ENCODE data around the gene ZNF470.

Gene ZNF470

DNA sequence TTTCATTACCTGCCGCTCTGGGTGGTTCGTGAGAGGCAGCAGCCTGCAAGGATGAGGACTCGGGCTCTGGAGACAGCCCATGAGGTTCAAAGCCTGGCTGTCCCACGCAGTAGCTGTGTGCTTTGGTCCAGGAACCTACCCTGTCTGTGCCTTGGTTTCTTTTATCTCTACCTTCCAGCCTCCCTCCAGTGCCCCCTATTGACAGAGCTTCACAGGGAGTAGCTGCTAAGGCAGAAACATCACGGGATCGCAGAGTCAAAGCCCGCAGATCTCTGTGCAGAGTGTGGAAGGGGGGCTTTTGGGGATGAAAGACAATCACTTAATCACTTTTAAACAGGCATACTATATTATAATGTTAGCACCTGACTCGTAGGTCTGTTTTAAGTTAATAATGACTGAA, 44.0 kb downstream of the ZNF470 start:
- DNase-seq, result no peak

GRCh38 chr19:56612737-56613136, 45.5 kb downstream of the ZNF470 start:
- DNase-seq, result no peak

- no peak for DNase-seq
Observed at GRCh38 chr19:56613639-56614038, 46.4 kb downstream of the ZNF470 start.

DNA sequence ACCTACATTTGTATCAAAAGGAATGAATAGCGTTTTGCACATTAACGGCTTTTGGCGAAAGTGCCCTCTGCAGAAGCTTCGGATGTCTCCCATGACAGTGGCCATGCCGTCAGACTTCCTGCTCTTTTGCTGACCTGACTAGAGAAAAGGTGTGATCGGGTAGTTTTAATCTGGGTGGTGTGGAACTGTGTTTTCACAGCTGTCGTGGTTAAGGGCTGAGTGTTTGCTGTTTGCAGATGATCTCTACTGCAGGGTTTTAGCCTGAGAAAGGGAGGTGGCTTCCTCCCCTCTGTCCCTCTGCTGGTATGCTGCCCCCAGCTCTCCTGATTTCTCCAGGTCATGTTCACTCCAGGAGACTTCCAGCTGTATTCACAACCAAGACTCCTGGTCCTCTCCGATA, 50.3 kb downstream of the ZNF470 start:
- DNase-seq, result no peak

- DNase-seq, result no peak
Observed at GRCh38 chr19:56619121-56619520, 51.9 kb downstream of the ZNF470 start.

DNA sequence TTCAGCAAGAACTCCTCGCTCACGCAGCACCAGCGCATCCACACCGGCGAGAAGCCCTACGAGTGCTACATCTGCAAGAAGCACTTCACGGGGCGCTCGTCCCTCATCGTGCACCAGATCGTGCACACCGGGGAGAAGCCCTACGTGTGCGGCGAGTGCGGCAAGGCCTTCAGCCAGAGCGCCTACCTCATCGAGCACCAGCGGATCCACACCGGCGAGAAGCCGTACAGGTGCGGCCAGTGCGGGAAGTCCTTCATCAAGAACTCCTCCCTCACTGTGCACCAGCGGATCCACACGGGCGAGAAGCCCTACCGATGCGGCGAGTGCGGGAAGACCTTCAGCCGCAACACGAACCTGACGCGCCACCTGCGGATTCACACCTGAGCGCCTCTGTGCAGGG, 55.1 kb downstream of the ZNF470 start:
- no peak for DNase-seq

- no peak for DNase-seq
Observed at GRCh38 chr19:56623006-56623405, 55.7 kb downstream of the ZNF470 start.

DNA sequence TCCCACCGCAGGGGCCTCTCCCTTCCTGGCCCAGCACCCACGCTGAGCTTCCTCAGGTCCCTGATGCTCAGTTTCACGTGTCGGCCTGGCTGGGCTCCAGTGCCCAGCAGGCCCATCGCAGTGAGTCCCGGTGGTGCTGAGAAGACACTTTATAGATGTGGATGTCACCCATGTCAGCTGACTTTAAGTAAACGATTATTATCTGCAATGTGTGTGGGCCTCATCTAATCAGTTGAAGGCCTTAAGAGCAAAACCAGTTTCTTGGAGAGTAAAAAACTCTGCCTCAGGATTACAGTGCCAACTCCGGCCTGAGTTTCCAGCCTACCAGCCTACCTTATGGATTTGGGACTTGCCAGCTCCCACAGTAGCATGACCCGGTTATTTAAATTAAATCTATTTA, 58.4 kb downstream of the ZNF470 start:
- DNase-seq, result no peak

DNA sequence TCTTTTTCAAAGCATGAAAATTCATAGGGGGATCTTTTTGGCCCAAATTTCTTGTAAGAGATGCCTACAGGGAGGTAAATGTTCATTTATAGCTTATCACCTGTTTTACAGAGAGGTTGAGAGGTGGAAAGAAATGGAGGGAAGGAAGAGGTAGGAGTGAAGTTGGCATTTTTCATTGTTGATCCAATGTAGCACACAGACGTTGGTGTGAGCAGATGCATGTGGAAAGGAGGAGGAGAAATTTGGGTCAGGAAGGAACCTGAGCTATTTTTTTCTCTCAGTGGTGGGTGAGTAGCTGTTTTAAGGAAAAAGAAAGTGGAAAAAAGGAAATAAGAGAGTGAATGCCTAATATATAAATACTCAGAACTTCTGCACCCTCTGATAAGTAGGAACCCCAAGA, 65.8 kb downstream of the ZNF470 start:
- no peak for DNase-seq

GRCh38 chr19:56637976-56638555, 70.8 kb downstream of the ZNF470 start:
- no peak for DNase-seq
